Skeletal muscle cell (primary cell): ENCODE measurements around the gene SEZ6L.
A peak's percentile ranks its signal among the peaks of the same experiment; 100 is the strongest.

Experiments used
- DNase-seq: peaks from one replicate; pipeline ENCODE4 v3.0.0-alpha.2; 2010; ENCODE audit warnings: low read depth
- H3K4me3 ChIP-seq: 2 replicates; pipeline ENCODE4 v1.5.1; 2011; ENCODE audit warnings: low read depth, mild to moderate bottlenecking, control low read depth, low read length, moderate library complexity

SEZ6L gene

DNA sequence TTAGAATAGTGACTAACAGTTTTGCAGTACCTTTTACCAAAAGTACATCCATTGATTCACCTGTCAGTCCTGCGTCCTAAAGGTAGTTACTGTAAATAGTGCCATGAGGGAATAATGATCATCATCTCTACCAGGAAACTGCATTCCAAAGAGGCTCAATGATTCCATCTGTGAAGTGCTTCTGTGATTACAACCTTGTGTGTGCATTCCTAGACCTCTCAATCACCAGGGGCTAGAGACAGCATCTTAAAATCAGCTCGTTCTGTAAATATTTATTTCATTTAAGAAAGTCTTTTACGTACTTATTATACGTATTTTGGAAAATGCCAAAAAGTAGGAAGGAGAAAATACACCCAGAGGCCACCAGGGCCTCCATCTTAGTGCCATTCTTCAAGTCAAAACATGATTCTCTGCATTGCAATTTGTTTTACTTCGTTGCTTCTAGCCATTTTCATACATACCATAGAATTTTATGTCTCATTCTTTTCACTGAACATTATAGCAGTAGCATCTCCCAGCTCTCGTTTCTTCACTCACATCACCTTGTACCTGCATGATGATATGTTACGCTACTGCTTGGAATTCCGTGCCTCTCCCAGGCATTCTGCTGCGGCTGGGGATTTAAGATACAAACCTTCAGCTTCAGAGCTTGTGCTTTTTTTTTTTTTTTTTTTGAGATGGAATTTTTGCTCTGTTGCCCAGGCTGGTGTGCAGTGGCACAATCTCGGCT lies 117.0 kb downstream of the SEZ6L start:
- DNase-seq = no peak
- H3K4me3 ChIP-seq = no peak overlapping the region

DNA sequence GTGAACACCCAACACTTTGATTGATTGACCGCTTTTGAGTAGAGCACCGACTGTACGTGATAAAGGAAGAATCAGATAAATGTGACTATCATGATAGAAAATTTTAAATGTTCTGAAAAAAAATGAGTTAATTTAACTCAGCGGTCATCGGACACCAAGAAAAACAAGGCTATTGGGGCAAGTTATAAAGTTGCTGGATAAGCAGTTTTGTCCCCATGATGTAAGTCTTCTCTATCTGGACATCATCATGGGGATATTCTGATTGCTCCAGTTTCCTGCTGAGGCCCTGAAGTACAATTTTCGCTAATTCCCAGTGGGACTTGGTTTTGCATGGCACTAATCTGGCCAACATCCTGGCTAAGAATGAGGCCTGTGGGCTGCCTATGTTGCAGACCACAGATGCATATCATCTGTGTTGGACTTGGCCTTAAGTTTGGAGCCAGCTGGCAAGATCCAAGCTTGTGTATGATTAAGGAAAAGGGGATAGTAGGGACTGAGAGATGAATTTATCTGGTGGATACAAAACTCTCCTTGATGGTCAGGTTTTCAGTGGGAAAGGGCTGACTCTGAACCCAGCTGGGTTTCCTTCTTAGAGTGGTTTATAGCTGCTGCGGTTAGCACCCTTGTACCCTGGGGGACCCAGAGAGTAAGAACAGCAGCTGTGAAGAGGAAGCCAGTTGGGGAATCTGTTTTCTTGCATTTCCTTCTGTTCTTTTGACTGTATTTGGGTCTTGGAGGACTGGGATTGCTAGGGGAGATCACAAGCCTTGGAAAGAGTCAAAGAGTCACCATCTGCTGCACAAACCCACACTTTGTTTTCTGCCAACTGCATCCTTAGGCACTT lies 118.3 kb downstream of the SEZ6L start:
- H3K4me3 ChIP-seq = no peak overlapping the region
- no peak for DNase-seq

DNA sequence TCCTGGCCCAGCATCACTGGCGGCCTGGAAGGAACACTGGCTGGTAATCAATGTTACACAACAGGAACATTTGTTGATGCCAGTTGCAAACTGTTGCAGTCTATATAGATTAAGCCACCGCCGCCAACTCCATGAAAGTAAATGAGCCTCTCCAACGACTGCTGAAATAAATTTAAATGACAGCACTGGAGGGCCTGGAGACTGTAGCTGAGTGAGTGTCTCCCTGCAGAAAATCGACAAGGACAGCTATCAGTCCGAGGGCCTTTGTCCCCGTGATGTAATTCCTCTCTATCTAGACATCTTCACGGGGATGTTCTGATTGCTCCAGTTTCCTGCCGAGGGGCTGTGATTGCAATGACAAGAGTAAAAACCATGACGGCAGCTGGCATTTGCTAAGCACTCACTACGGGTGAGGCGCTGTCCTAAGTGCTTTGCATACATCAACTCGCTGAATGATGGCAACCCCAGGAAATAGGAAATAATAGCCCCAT lies 120.4 kb downstream of the SEZ6L start:
- no peak overlapping the region for H3K4me3 ChIP-seq
- no peak for DNase-seq

DNA sequence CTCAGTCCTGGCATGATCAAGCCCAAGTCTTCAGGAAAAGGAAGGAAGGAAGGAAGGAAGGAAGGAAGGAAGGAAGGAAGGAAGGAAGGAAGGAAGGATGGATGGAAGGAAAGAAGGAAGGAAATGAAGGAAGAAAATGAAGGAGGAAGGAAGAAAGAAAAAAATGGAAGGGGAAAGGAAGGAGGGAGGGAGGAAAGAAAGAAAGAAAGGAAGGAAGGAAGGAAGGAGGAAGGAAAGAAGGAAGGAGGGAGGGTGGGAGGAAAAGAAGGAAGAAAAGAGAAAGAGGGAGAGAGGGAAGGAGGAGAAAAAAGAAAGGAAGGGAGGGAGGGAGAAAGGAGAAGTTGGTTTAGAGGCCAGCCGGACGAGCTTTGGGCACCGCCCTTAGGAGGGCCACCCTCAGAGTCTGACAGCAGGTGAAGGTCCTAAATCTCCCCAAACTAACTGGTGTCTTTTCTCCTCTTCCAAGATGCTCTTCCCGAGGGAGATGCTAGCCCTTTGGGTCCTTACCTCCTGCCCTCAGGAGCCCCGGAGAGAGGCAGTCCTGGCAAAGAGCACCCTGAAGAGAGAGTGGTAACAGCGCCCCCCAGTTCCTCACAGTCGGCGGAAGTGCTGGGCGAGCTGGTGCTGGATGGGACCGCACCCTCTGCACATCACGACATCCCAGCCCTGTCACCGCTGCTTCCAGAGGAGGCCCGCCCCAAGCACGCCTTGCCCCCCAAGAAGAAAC lies 122.8 kb downstream of the SEZ6L start:
- no peak for DNase-seq
- no peak overlapping the region for H3K4me3 ChIP-seq

DNA sequence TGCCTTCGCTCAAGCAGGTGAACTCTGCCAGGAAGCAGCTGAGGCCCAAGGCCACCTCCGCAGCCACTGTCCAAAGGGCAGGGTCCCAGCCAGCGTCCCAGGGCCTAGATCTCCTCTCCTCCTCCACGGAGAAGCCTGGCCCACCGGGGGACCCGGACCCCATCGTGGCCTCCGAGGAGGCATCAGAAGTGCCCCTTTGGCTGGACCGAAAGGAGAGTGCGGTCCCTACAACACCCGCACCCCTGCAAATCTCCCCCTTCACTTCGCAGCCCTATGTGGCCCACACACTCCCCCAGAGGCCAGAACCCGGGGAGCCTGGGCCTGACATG lies 123.4 kb downstream of the SEZ6L start:
- no peak for DNase-seq
- no peak overlapping the region for H3K4me3 ChIP-seq

DNA sequence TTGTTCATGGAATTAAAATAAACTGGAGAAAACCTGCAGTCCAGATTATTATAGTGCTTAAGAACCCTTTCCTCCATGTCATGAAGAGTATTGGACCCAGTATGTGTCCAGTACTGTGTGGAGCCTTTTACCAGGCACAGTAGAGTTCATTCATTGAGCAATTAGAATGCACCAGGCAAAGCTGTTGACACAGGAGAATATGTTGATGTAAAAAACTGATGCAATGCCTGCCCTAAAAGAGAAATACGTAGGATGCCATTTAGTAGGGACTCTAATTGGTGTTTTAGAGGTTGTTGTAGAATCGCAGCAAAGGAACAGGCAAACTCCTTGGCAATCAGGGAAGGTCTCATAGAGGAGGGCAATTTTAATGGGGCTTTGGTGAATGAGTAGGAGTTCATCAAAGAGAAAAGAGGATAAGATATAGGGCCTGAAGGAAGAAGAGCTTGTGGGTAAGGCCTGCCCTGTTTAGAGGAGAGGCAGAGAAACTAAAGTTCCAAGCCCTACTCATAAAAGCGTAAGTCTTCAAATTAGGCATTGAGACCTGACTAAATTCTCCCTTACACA lies 126.4 kb downstream of the SEZ6L start:
- DNase-seq = no peak
- no peak overlapping the region for H3K4me3 ChIP-seq

DNA sequence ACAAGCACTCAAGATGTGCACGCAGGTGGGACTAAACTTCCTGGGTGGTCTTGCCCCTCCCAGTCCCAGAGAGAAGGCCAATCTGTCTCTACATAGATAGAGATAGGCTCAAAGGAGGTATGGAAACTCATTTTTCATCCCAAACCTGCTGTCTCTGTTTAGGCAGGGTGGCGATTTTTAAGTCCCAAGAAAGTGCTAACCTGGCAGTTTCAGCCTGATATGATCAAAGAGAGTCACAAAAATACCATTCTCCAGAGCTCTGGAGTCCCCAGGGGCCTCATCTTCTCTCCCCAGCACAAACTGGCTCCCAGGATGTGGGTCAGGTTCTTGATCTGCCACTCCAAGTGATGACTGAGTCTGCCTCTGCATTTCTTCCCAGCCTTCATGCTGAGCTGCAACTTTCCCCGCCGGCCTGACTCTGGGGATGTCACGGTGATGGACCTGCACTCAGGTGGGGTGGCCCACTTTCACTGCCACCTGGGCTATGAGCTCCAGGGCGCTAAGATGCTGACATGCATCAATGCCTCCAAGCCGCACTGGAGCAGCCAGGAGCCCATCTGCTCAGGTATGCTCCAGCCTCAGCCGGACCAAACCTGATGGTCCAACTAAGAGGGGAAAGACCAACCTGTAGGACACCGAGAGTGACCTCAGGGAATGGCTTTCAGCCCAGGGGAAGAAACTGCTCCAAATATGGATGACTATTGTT lies 129.5 kb downstream of the SEZ6L start:
- no peak overlapping the region for H3K4me3 ChIP-seq
- no peak for DNase-seq

DNA sequence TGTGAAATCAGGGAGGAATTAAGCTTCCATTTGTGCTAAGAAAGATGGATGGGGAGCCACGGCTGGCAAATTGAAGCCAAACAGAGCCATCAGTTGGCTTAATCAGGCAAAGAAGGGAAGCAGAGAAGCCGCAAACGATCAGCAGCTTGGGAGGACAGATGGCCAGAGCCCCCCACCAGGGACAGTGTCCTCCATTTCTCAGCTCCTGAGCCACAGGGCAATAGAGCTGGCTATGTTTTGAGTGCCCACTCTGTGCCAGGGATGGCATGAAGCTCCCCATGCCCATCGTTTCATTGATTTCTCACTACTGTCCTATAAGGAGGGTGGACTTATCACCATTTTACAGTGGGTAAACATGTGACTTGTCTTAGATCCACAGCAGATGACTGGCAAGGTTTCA lies 133.5 kb downstream of the SEZ6L start:
- H3K4me3 ChIP-seq = no peak overlapping the region
- DNase-seq = no peak

DNA sequence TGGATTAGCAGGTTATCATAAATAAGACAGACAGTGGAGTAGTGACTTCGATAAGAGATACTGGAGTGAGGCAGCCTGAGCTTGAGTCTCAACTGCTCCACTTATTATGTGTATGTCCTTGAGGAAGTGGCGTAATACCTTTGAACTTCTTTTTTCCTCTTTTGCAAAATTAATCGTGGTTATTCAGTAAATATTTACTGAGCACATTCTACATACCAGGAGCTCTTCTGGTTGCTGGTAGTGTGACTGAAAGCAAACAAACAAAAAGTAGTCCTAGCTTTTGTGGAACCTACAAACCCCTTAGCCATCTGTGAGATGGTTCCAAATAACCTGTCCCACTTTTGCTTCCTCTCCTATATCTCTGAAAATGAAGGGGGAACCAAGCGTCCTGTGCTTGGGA lies 134.2 kb downstream of the SEZ6L start:
- no peak for DNase-seq
- no peak overlapping the region for H3K4me3 ChIP-seq

DNA sequence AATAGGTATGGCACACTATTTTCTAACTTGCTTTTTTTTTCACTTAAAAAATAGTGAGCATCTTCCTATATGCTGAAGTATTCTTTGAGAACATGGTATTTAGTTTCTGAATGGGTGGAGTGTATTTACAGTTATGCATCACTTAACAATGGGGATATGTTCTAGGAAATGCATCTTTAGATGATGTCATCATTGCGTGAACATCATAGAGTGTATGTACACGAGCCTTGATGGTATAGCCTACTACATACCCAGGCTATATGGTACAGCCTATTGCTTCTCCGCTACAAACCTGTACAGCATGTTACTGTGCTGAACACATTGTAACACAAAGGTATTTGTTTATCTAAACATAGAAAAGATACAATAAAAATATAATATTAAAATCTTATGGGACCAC lies 135.5 kb downstream of the SEZ6L start:
- DNase-seq = no peak
- H3K4me3 ChIP-seq = no peak overlapping the region

DNA sequence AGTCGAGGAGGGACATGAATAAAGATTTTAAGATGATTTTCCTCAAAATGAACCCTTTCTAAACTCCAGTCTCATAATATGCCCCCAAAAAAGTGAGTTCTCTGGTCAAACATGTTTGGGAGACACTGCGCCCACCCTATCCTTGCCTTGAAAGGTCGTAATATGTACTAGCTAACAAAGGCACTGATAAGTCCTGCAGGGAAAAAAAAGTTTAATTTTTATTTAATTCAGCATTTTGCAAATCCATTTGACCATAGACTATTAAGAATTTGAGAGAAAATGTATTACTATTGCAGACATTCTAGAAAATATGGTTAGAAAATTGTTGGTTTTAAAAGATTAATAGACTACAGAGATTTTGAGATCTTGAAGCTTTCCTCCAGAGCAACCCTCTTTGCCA lies 139.2 kb downstream of the SEZ6L start:
- no peak for DNase-seq
- H3K4me3 ChIP-seq = no peak overlapping the region

DNA sequence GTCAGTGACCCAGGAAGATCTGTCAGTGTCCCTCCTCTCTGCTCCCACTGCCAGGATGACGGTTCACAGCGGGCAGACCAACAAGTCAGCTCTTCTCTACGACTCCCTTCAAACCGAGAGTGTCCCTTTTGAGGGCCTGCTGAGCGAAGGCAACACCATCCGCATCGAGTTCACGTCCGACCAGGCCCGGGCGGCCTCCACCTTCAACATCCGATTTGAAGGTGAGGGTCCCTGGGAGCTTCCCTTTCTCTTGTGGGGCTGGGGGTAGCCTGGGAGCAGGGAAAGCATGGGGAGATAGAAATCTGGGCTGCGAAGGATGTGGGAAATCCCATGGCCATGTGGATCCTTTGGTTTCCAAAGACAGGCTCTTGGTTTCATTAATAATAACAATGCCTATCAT lies 141.4 kb downstream of the SEZ6L start:
- H3K4me3 ChIP-seq = no peak overlapping the region
- no peak for DNase-seq

DNA sequence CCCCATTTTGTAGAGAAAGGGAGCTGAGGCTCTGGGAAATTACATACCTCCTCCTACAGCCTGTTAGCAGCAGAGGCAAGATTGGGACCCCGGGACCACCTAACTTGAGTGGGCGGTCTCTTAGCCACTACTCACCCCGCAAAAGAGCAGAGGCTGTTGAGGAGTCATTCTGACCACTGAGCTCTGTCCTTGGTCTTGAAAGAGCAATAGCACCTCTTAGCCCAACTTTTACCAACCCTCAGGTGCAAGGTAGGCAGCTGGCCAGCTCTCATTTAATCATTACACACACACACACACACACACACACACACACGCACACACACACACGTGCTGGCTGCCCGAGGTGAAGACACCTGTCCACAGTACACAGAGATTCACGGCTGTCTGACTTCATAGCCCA lies 144.0 kb downstream of the SEZ6L start:
- no peak for DNase-seq
- no peak overlapping the region for H3K4me3 ChIP-seq

DNA sequence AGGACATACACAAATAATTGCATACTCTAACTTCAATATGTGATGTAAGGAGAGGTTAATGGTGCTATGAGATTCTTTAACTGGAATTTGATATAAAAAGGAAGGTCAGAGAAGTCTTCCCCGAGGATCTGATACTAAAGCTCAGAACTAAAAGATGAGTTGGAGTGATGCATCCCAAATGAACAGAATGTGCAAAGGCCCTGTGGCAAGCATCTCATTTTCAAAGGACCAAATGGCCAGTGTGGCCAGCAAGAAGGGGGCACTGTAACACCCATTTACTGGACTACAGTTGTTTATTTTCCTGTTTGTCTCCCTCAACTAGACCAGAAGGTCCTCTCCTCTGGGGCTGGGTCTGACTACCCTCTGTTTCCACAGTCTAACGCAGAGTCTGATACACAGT lies 144.9 kb downstream of the SEZ6L start:
- no peak for DNase-seq
- H3K4me3 ChIP-seq = no peak overlapping the region

DNA sequence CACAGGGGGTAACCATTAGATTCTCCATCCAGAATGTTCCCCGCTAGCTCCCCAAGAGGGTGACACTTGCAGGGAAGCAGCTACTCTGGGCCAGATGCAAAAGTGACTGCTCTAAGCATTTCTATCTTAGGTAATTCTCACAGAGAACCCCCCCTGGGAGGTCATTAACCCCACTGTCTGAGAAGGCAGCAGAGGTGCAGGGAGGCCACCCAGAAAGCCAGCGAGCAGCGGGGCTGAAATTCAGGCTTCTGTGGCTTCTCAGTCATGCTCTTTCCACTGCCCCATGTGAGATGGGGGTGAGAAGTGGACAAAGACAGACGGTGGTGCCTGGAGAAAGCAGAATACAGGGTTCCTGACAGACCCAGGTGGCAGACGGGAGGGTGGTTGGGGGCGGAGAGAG lies 145.4 kb downstream of the SEZ6L start:
- H3K4me3 ChIP-seq = no peak overlapping the region
- no peak for DNase-seq

DNA sequence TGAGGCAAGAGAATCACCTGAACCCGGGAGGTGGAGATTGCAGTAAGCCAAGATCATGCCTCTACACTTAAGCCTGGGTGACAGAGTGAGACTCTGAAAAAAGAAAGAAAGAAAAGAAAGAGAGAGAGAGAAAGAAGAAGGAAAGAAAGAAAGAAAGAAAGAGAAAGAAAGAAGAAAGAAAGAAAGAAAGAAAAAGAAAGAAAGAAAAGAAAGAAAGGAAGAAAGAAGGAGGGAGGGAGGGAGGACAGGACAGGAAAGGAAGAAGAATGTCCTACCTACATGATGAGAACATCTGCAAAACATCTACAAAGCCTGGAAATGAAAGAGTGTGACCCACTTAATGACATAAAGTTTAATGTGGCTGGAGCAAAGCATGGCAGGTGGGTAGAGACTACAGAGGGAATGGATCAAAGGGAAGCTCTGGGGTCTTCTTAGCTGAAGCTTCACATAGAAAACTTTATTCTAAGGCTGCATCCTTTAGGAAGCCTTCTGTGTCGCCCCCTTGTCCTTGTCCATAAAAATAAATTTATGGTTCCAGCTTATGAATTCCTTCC lies 147.5 kb downstream of the SEZ6L start:
- H3K4me3 ChIP-seq = no peak overlapping the region
- no peak for DNase-seq

DNA sequence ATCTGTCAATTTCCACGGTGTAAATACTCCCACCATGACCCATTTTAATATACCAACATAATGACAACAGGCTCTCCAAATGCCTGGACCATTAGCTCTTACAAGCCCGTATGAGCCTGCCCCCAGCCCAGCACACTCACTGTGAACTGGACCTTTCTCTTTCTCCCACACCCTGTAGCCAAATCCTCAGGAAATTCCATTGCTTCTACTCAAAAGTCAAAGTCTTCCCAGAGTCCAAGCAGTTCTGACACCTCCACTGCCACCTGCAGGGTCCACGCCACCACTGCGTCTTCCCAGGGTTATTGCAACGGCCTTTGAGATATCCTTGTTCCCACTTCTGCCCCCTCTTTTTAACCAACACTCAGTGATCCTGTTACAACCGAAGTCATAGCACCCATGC lies 149.7 kb downstream of the SEZ6L start:
- H3K4me3 ChIP-seq = no peak overlapping the region
- DNase-seq = no peak

DNA sequence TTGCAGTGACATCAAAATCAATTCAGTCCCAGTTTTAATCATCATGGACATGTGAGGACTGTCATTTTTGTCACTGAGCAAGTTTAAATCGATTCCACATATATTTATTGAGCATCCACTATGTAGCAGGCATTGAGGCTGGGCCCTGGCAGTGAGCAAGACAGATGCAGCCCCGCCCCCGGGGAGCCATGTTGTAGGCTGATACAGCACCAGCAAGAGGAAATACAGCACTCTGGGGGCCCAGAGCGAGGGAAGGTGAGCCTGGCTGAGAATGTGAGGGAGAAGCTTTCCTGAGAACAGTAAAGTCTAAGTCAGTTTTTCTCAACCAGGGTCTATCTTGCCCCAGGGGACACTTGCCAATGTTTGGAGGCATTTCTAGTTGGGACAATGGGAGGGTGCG lies 151.2 kb downstream of the SEZ6L start:
- no peak overlapping the region for H3K4me3 ChIP-seq
- no peak for DNase-seq

DNA sequence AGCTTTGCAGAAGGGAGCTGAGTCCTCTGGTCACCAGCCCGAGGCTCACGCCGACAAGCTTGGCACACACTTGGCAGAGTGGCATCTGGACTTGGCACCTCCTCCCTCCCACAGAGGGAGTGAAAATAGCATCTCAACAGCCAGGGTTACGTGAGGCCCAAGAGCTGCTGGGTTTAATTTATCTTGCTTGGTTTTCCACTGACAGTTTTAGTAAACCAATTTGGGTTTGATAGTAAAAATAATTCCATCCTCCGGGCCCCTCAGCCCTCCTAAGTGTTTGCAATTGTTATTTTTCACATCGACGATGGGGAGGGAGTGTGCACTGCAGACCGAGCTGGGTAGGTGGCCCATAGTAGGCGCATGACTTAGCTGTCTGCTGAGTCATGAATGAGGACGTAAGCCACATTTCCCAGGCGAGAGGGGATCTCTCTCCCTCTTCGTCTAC lies 152.2 kb downstream of the SEZ6L start:
- DNase-seq = peak; percentile 12
- H3K4me3 ChIP-seq = no peak overlapping the region
